Peyer's patch (tissue), 4 donors: ENCODE results near the gene TRIM23.

Source experiments
- CTCF ChIP-seq, 6 experiments: fragments of 450-650 bp in 4 of 6; fragments of 200-600 bp in 2 of 6; sonication (generic) in 1 of 6; IDR thresholded peaks; one replicate each; pipeline ENCODE4 v1.5.1; 2017 to 2019; ENCODE audit warnings: antibody characterized with exemption in 6 of 6, mild to moderate bottlenecking in 3 of 6, moderate library complexity in 1 of 6
- POLR2A ChIP-seq, 2 donors: fragments of 450-650 bp; IDR thresholded peaks; one replicate each; pipeline ENCODE4 v1.5.1; 2017; ENCODE audit warnings: antibody characterized with exemption in 2 of 2, mild to moderate bottlenecking in 2 of 2, moderate library complexity in 2 of 2

- TF ChIP-seq CTCF (IDR thresholded peaks at IDR 0.05): peak in 1 of 6 experiments; percentile 13
- TF ChIP-seq POLR2A (IDR thresholded peaks at IDR 0.05): peak in 1 of 2 donors; percentile 34
Observed at GRCh38 chr5:65624025-65624570, at the start of gene TRIM23.
